NT2/D1 (cell line): ENCODE data around the gene SRSF8.

ENCODE experiments used
- SUZ12 ChIP-seq: IDR thresholded peaks from 2 replicates; pipeline ENCODE4 v1.6.1; 2011; ENCODE audit not compliant: insufficient read length, insufficient read depth; ENCODE audit errors: extremely low read depth
- YY1 ChIP-seq: IDR thresholded peaks from 2 replicates; pipeline ENCODE4 v1.6.1; 2011; ENCODE audit not compliant: insufficient read length, insufficient read depth
- ZNF274 ChIP-seq: IDR thresholded peaks from 2 replicates; pipeline ENCODE4 v1.6.1; 2011; ENCODE audit warnings: mild to moderate bottlenecking, low read depth, low read length

DNA sequence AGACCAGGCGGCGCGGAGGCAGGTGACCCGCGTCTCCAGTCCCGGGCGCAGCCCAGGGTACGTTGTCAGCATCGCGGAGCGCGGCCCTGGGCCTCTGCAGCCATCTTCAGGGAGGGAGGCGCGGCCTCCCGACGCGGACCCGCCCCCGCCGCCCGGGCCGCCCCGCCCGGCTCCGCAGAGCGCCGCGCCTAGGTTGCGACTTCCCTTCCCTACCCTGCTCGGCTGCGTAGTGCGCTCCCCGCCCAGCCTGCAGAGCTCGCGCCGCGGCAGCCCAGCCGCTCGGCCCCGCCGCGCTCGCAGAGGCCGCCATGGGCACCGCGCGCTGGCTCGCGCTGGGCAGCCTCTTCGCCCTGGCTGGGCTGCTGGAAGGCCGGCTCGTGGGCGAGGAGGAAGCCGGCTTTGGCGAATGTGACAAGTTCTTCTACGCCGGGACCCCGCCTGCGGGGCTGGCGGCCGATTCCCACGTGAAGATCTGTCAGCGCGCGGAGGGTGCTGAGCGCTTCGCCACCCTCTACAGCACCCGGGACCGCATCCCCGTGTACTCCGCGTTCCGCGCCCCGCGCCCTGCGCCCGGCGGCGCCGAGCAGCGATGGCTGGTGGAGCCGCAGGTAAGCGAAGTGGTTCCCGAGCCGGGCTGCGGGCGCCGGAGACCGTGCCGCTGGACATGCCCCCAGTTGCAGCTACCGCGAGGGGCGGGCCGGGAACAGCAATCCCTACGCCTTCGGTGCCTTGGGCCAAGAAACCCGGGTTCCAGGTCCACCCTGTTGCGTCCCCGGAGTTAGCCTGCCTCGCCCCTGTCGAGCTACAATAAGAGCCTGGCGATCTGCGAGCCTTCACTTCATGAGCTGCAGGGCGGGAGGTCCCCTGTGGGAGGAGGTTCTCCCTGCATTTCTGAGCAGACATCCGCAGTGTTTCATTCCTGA, 23.2 kb downstream of the SRSF8 start, which contains the start of gene ENDOD1:
- TF ChIP-seq YY1 (no peak), ZNF274 (no peak), SUZ12 (no peak)
